Gastrocnemius medialis (tissue), 4 donors: Measurements from ENCODE around the gene SLC17A2.

Experiments used
- CTCF ChIP-seq, 5 experiments: fragments of 450-650 bp in 3 of 5; fragments of 200-600 bp in 2 of 5; sonication (generic) in 2 of 5; IDR thresholded peaks in 4 of 5; conservative IDR thresholded peaks in 1 of 5; 1 replicate in 4 of 5; 2 replicates in 1 of 5; pipeline ENCODE4 v1.5.1; 2016 to 2019; ENCODE audit warnings: antibody characterized with exemption in 5 of 5, mild to moderate bottlenecking in 3 of 5, moderate library complexity in 3 of 5
- POLR2A ChIP-seq, 2 donors: fragments of 450-650 bp; IDR thresholded peaks; one replicate each; pipeline ENCODE4 v1.6.1; 2017; ENCODE audit warnings: antibody characterized with exemption in 2 of 2, mild to moderate bottlenecking in 2 of 2, moderate library complexity in 2 of 2

- no peak for TF ChIP-seq CTCF (IDR thresholded peaks at IDR 0.05 in 4 of 5, conservative IDR thresholded peaks at IDR 0.05 in 1 of 5)
- TF ChIP-seq POLR2A (IDR thresholded peaks at IDR 0.05) = no peak
Measured at GRCh38 chr6:25895771-25896170, 34.7 kb downstream of the SLC17A2 start.
